HG02943 (cell line): ENCODE data around the gene C22orf42.
"Not testable (repeated sequence)": the region's sequence is repeated elsewhere in the genome, so short reads cannot be mapped to it uniquely, and the experiment has no call there.

Source experiments
- ATAC-seq: cut with Tn5 transposase; IDR thresholded peaks from one replicate; pipeline ENCODE4 v1.9.1; 2021; ENCODE audit warnings: mild to moderate bottlenecking, low read depth, moderate library complexity; ENCODE audit not compliant: unreplicated experiment

Gene C22orf42

DNA sequence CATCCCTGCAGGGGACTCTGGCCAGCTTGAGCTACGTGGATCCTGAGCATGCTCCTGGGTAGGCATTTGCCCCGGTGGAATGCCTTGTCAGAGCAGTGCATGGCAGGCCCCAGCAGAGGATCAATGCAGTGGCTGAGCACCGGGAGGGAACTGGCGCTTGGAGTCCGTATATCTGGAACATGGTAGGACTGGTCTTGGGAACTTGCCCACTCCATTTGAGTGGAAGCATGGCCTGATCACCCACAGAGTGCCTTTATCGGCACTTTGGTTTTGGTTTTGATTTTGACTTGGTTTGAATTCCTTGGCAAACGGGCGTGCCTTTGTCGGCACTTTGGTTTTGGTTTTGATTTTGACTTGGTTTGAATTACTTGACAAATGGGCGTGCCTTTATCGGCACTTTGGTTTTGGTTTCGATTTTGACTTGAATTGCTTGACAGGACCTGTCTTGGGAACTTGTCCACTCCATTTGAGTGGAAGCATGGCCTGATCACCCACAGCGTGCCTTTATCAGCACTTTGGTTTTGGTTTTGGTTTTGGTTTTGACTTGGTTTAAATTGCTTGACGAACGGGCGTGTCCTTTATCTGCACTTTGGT, 21.3 kb downstream of the C22orf42 start:
- ATAC-seq = not testable (repeated sequence)

DNA sequence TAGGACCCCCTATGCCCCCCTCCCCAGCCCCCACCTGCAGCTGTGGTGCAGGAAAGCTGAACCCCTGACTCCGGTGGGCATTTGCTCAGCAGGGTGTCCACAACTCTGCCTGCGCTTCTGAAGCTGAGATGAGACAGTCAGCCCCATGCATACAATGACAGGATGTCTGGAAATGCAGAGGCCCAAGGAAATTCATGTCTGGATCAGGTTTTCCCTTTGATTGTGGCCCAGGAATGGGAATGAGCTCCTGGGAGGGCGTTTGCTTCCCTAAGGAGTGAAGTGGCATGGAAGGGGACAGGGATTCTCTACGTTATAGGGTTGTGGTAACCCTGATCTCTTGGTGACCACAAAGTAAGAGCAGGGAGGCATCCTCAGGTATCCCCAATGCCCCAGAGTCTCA, 22.2 kb downstream of the C22orf42 start:
- ATAC-seq = not testable (repeated sequence)

DNA sequence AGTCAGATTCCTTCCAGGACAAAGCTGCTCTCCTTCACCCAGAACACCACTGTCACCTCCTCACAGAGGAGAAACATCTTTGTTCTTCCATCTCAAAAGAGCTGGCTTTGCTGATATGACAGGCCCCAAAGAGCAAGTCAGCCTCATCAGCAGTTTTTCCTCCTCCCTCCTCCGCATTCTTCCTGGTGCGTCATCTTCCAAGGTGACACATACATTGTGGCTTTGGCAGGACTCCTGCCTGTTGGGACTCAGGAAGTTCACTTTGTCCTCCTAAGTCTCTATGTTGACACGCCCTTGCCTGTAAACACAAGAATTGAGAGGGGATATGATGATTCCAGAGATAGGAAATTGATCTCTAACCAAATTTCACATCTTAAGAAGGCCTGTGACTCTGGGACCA, 23.1 kb downstream of the C22orf42 start:
- ATAC-seq = not testable (repeated sequence)

DNA sequence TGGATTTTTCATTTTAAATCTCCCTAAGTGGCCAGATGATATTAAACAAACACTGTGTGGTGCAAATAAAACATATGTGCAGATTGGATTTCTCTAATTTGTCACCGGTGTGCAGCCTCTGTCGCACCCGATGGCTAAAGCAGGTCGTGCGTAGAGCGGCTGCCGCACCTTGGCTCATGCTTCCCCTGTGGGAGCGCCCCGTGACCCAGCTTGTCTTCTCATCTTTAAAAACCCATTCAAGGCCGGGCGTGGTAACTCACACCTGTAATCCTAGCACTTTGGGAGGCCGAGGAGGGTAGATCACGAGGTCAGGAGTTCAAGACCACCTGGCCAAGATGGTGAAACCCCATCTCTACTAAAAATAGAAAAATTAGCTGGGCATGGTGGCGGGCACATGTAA, 24.3 kb downstream of the C22orf42 start:
- ATAC-seq = not testable (repeated sequence)

DNA sequence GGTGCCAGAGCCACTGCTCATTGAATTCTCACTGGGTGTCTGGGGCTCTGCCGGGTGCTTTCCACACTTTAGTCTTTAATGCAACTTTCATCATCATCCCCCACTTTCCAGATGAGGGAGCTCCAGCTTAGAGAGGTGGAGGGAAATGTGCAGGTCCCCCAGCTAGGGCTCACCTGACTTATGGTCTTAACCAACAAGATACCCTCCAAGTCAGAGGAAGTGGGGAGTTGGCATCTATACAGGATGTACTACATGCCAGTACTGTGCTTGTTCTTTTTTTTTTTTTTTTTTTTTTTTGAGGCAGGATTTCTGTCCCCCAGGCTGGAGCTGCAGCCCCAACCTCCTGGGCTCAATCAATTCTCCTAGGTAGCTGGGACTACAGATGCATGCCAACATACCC, 26.3 kb downstream of the C22orf42 start:
- ATAC-seq = no peak

DNA sequence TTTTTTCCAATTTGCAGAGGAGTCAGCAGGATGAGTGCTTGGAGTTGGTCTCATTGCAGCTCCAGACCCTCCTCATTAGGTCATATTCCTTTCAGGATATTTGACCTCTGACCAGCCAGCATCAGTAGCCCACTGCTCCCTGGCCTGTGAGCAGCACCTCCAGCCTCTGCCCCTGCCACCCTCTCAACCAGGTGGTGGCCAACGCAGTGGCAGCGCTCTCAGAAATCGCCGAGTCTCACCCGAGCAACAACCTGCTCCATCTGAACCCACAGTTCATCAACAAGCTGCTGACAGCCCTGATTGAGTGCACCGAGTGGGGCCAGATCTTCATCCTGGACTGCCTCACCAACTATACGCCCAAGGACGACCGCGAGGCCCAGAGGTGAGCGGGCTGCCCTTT, 27.0 kb downstream of the C22orf42 start:
- ATAC-seq = no peak

DNA sequence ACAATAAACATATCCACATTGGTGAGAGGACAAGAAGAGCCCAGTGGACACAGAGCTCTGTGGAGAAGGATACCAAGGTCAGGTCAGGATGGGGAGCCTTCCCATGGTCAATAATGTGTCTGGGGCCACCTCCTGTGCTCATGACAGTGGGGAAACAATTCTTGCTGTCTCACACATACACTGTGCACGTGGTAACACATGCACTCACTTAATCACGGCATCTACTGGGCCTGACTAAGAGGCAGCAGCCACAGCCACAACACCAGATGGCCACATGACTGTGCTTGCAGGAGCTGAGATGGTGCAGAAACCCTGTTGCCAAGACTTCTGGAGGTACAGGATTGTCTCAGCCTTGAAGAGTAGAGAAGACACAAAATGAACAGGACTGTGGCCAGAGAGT, 28.6 kb downstream of the C22orf42 start:
- no peak for ATAC-seq

DNA sequence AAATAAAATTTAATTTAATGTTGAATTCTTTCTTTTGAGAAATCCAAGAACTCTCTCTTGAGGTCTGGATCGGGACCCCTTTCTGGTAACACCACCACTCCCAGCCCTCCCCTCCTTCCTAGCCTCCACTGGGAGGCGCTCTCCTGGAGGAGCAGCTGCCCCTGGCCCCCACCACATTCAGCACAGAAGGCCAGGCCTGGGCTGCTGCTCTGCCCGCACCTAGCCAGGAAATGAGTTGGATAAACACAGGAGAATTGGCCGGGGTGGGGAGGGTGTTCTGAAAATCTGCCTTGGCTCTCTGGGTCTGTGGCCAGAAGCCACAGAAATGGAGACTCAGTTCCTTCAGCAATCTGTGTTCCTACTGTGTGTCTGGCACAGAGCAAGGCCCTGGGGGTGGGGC, 31.2 kb downstream of the C22orf42 start:
- no peak for ATAC-seq

DNA sequence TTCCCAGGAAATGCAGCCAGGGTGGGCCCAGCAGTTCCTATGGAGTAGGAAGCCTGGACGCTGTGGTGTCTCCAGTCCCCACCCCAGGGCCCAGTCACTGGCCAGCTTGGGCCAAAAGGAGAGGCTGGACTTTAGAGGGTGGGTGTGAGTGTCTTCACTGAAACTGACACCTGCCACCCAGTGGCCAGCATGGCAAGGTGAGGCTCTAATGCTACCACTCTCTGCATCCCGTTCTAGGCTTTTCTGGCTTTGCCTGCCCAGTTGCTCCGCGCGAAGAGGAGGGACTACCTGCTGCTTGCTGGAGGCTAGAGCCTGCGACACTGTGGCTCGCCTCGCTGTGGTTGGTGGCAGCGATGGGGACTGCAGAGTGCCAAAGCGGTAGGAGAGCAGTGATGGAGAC, 35.4 kb downstream of the C22orf42 start:
- no peak for ATAC-seq

DNA sequence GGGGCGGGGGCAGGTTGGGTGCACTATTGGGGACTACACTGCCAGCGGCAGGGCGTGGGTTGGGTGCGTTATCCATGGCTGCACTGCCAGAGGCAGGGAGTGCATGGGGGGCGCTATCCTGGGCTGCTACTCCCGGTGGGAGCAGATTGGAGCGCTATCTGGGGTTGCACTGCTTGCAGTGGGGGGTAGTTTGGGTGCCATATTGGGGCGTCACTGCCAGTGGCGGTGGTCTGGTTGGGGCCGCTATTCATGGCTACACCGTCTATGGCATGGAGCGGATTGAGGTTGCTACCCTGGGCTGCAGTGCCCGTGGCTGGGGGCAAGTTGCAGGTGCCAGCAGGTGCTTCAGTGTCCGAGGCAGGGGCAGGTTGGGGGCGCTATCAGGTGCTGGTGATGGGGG, 36.2 kb downstream of the C22orf42 start:
- no peak for ATAC-seq

DNA sequence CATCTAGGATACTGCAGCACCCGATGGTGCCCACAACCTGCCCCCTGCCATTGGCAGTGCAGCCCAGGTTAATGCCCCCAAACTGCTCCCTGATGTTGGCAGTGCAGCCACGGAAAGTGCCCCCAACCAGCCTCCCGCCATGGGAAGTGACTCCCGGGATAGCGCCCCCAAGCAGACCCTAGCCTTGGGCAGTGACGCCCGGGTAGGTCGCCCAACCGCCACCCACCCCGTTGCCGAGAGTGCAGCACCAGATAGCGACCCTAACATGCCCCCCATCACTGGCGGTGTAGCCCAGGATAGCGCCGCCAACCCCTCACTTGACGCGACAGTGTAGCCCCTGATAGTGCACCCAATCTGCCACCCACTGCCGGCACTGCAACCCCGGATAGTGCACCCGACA, 38.5 kb downstream of the C22orf42 start:
- ATAC-seq = no peak

DNA sequence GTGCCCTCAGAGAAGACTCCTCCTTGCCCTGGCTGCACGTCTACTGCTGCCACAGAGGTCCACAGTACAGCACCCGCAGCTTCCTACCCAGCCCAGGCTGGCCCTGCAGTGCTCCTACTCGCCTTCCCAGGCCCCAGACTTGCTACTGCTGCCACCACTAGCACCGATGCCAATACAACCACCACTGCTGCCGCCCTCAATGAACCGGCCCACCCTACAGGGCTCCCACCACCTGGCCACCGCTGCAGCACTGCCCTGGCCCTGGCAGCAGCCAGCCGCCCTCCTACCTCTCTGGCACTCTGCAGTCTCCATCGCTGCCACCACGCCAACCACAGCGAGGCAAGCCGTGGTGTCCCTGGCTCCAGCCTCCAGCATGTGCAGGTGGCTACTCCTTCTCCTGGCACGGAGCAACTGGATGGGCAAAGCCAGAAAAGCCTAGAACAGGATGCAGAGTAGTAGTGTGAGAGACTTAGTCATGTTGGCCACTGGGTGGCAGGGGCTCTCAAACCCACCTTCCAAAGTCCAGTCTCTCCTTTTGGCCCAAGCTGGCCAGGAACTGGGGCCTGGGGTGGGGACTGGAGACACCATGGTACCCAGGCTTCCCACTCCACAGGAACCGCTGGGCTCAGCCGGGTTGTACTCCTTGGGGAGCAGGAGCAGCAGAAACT, 39.4 kb downstream of the C22orf42 start:
- ATAC-seq = no peak

DNA sequence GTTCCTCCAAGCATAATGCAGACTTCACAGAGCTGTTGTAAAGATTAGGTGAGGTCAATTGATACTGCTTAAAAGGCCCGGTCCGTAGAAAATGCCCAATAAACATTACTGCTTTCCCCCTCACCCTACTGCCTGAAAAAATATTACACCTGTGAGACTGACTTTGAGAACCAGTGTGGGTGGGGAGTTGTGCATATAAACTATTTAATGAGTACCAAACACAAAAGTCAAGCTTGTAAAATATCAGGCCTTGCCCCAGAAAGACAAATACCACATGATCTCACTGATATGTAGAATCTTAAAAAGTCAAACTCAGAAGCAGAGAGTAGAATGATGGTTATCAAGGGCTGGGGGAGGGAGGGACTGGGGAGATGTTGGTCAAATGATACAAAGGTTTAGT, 46.7 kb downstream of the C22orf42 start:
- no peak for ATAC-seq

DNA sequence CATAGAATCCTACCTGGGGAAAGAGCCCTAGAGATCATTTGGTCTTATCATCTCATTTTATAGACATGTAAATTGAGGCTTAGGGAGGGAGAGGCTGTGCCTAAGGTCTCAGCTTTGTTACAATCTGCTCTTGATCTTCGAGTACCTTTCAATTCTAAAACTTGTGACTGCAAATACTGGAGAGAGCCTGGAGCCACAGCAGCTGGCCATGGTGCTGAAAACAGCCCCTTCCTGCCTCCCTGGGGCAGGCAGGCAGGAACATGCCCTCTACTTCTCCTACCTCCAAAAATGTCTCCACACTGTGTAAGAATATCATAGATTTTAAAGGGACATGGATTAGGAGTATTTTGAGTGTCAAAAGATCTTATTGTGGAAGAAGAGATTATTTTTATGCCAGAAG, 52.2 kb downstream of the C22orf42 start:
- no peak for ATAC-seq

DNA sequence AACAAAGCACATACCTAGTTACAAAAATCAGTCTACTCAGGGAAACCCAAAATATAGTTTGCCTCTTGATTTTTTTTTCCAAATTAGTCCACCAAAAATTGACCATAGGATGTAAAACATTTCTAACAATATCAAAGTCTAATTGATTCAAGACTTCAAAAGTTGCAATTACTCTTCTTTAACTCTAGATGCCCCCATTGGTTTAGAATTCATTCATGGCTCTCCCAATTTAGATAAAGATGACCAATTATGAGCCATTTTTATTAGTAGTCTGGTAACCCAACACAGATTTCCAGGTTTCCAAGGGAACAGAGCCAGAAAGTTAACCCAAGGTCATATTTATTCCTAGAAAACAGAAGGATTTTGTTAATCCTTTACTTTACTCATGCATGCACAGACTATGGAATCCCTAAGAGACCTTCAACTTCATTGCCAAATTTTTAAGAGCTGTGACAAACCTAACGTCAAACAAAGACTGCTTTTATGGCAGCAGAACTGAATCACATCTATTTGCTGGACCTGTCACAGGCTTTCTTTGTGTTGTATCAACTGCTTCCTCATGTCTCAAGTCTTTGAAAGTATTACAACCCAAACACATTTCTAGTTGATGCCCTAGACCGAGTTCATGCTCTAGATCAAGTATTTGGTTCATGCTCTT, 55.3 kb downstream of the C22orf42 start:
- ATAC-seq = no peak

DNA sequence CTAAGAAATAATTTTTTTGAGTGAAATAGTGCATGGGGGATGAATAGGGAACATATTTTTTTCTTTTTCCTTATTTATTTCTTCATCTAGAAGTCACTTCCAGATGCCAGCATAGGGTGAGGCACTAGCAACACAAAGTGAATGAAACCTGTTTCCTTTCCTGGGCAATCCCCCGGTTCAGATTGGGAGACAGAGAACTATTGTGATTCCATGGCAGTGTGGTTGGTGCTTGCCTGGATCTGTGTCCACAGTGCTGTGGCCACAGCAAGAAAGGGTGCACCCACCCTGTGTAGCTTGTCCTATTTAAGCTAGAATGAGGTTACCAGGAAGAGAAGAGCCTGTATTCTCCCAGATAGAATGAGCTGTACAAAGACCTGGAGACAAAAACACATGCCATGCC, 58.4 kb downstream of the C22orf42 start:
- no peak for ATAC-seq
